Measurements from ENCODE around the gene ZMYM3. TPM values are rescaled to one million over a fixed set of nuclear protein-coding genes. Genes with fewer than 3 reads are reported as not detected.

The ZMYM3 gene
- total RNA-seq, 2 experiments from 2014 or later = 22.6 to 22.8 TPM

DNA sequence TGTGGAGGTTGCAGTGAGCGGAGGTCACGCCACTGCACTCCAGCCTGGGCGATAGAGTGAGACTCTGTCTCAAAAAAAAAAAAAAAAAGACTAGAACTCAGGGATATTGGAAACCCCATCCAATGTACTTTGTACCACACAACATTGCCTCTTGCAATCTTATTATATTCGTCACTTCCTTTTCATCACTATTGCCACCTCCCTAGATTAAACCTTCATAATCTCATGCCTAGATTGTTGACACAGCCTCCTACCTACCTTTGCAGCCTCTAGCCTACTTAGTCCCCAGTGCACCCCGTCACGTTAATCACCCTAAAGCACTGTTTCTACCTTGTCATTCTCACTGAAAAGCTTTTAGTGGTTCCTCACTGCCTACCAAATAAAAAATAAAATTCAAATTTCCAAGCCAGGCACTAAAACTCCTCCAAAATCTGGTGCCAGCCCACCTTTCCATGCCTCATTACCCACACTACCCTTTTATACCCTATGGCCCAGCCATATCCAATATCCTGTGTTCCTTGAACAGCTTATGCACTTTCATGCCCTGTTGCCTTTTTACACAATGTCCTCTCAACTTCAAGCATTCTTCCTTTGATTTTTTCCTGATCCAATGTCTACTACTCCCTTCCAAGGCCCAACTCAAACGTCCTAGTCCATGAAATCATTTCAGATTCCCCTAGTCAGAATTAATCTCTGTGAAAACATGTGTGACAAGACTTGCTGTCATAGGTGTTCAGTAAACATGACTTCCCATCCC, 54.5 kb downstream of the ZMYM3 start:
- intact Hi-C loops (cut with DNase I, micrococcal nuclease) = loop anchor here (5.0 kb wide), 2 partner anchors 53 to 168 kb away; partner anchors contain the start of genes TAF1 (in 1 of the 2) and ZMYM3 (in 1 of the 2)
- peak overlapping the region; percentile 47 for H3K27ac Mint-ChIP-seq

DNA sequence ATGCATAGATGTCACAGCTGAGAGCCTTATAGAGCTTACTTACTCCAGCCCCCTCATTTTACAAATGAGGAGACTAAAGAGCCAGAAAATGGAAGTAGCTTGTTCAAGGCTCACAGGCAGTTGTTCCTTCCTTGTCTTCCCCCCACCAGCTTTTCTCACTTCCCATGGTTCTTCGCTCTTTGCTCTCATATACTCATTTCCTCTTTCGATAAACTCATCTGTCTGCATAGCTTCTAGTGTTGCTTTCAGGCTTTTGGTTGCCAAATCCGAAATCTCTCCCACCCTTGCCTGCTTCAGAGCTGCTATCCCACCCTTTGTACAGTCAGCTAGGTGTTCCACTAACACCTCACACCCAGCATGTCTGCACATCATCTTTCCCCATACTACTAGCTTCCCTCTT, 55.9 kb downstream of the ZMYM3 start:
- H3K4me3 Mint-ChIP-seq = peak overlapping the region; percentile 76
- intact Hi-C loops (cut with DNase I, micrococcal nuclease) = loop anchor here (5.0 kb wide), 2 partner anchors 54 to 169 kb away; partner anchors contain the start of genes TAF1 (in 1 of the 2) and ZMYM3 (in 1 of the 2)
- no peaks in the 10 kb centered on the region for H3K36me3 Mint-ChIP-seq (ENCODE audit: low read depth)
- DNase-seq (no peak), ATAC-seq (peak; percentile 53)
- no peaks in the 10 kb centered on the region for H3K9me3 Mint-ChIP-seq (ENCODE audit: low read depth)
- H3K27ac Mint-ChIP-seq = peak overlapping the region; percentile 86
- CTCF ChIA-PET = interaction anchor here (0.6 to 1.5 kb wide), 6 partner anchors 16 to 786 kb away, joined by 3 to 4 read pairs (median 3); partner anchors contain the start of gene TAF1
- peaks cover 17% of the 10 kb centered on the region for H3K4me1 Mint-ChIP-seq
- POLR2A ChIA-PET = interaction anchor here (0.6 kb wide), 1 partner anchor 105 kb away, joined by 3 read pairs; no protein-coding TSS in a partner anchor
- H3K27me3 Mint-ChIP-seq = no peaks in the 10 kb centered on the region

More for the DNA sequence above, 54.5 kb downstream of the ZMYM3 start:
- ChIA-PET CTCF (interaction anchor here (0.6 kb wide), 1 partner anchor 35 kb away, joined by 4 read pairs; no protein-coding TSS in a partner anchor), POLR2A (no interaction called here)
- DNase-seq (no peak), ATAC-seq (no peak)
- no peak overlapping the region for H3K4me3 Mint-ChIP-seq
- H3K4me1 Mint-ChIP-seq = peaks cover 14% of the 10 kb centered on the region
- no peaks in the 10 kb centered on the region for H3K27me3 Mint-ChIP-seq
- H3K9me3 Mint-ChIP-seq (ENCODE audit: low read depth) = no peaks in the 10 kb centered on the region
- H3K36me3 Mint-ChIP-seq (ENCODE audit: low read depth) = no peaks in the 10 kb centered on the region

DNA sequence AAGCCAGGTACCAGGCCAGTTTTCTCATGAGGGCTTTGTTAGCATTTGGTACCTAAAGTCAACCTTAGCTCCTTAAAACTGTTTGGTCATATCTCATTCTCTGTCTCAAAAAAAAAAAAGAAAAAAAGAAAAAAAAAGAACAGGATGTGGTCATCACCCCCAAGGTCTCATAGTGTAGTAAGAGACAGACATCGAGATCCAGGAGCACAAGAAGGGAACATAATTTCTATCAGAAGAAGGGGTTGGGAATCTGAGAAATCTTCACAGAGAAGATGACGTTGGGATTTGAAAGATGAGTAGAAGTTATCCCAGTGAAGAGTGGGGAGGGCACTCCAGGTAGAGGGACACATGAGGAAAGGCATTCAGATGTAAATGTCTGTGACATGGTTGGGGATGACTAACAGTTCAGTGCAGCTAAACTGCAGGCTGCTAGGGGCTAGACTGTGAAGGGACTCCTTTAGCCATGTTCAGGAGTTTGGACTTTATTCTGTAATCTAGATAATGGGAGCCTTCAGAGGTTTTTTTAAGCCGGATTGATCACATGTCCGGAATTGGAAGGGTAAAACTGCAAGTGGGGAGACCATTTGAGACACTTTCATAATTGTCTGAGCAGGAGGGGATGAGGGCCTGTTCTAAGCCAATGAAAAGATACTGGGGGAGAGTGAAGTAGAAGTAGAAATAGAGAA, 57.8 kb downstream of the ZMYM3 start:
- peak; percentile 31 for DNase-seq
- no peaks in the 10 kb centered on the region for H3K9me3 Mint-ChIP-seq (ENCODE audit: low read depth)
- peak overlapping the region; percentile 76 for H3K4me3 Mint-ChIP-seq
- CTCF ChIA-PET = interaction anchor here (0.7 to 1.5 kb wide), 4 partner anchors 14 to 164 kb away, joined by 3 to 4 read pairs (median 4); no protein-coding TSS in a partner anchor
- H3K27me3 Mint-ChIP-seq = no peaks in the 10 kb centered on the region
- POLR2A ChIA-PET = interaction anchor here (0.6 to 0.7 kb wide), 4 partner anchors 14 to 1014 kb away, joined by 3 to 4 read pairs (median 4); no protein-coding TSS in a partner anchor
- H3K36me3 Mint-ChIP-seq (ENCODE audit: low read depth) = no peaks in the 10 kb centered on the region
- ATAC-seq = peak; percentile 85
- intact Hi-C loops (cut with DNase I, micrococcal nuclease) = loop anchor here (1.0 to 5.0 kb wide), 5 partner anchors 14 to 171 kb away; partner anchors contain the start of genes ZMYM3 (in 2 of the 2), NONO (in 1 of the 2) and TAF1 (in 1 of the 2)
- H3K4me1 Mint-ChIP-seq = peaks cover 26% of the 10 kb centered on the region
- peak overlapping the region; percentile 94 for H3K27ac Mint-ChIP-seq

DNA sequence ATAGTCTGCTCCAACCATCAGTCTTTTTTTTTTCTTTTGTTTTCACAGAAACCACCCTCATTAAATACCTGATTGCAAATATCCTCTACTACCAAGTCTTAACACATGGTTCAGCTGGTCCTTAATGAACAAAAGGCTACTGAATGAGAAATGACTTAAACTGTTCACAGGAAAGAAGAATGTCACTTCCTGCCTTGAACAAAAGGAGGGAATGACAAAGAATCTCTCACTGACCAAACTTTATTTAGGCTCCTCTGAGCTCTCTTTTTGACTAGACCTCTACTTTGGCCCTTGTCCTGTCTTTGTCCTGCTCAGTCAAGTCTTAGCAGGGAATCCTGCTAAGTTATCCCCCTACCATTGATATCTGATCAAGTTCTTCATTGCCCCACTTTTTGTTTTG, 62.7 kb downstream of the ZMYM3 start:
- DNase-seq (no peak), ATAC-seq (no peak)
- CTCF ChIA-PET = interaction anchor here (0.6 to 1.2 kb wide), 3 partner anchors 9 to 182 kb away, joined by 3 to 4 read pairs (median 3); no protein-coding TSS in a partner anchor
- intact Hi-C loops (cut with DNase I, micrococcal nuclease) = no loop called here
- H3K4me1 Mint-ChIP-seq = peaks cover 26% of the 10 kb centered on the region
- H3K4me3 Mint-ChIP-seq = no peak overlapping the region
- H3K27ac Mint-ChIP-seq = peak overlapping the region; percentile 23
- no peaks in the 10 kb centered on the region for H3K9me3 Mint-ChIP-seq (ENCODE audit: low read depth)
- POLR2A ChIA-PET = no interaction called here
- H3K27me3 Mint-ChIP-seq = no peaks in the 10 kb centered on the region
- peaks cover 3% of the 10 kb centered on the region for H3K36me3 Mint-ChIP-seq (ENCODE audit: low read depth)

Other genes starting within 250 kb of the ZMYM3 start
- gene SNX12, start 185.8 kb downstream of the ZMYM3 start, total RNA-seq = 10 to 100 TPM; 43.2 to 44.6 TPM
- gene FOXO4, start 158.3 kb downstream of the ZMYM3 start, total RNA-seq = 10 to 100 TPM in 1 of 2 experiments, 1 to 10 TPM in 1; 9.5 to 10.8 TPM
- 10 to 100 TPM; 15.7 to 31.2 TPM for gene CXorf65, start 147.4 kb downstream of the ZMYM3 start, total RNA-seq
- 100 to 1,000 TPM; 278 to 342 TPM for gene IL2RG, start 142.6 kb downstream of the ZMYM3 start, total RNA-seq
- gene MED12, start 135.5 kb downstream of the ZMYM3 start, total RNA-seq = 10 to 100 TPM; 46.2 to 56.4 TPM
- under 1 TPM; 0.77 to 0.78 TPM for gene NLGN3, start 109.3 kb downstream of the ZMYM3 start, total RNA-seq
- gene GJB1, start 30.9 kb downstream of the ZMYM3 start, total RNA-seq = not detected
- 1,000 to 10,000 TPM in 1 of 2 experiments, 100 to 1,000 TPM in 1; 508 to 1,161 TPM for gene NONO, start 29.5 kb upstream of the ZMYM3 start, total RNA-seq
- gene ITGB1BP2, start 47.6 kb upstream of the ZMYM3 start, total RNA-seq = 1 to 10 TPM; 6.2 to 6.5 TPM
- gene TAF1, start 112.2 kb upstream of the ZMYM3 start, total RNA-seq = 10 to 100 TPM; 36.6 to 41.2 TPM